GM21723 (cell line): Measurements from ENCODE around the gene MAN2B2.

Experiments used
- ATAC-seq: cut with Tn5 transposase; IDR thresholded peaks from one replicate; pipeline ENCODE4 v1.9.1; 2021; ENCODE audit warnings: mild to moderate bottlenecking, moderate library complexity; ENCODE audit not compliant: unreplicated experiment

Gene MAN2B2

GRCh38 chr4:6574747-6575502, at the start of gene MAN2B2:
TSS of gene MAN2B2 (plus strand) at chr4:6575189. CDS start at chr4:6575211, 22 bp downstream.
- peak; percentile 95 for ATAC-seq

GRCh38 chr4:6525474-6525873, 49.5 kb upstream of the MAN2B2 start:
- ATAC-seq: no peak

GRCh38 chr4:6526156-6526555, 48.8 kb upstream of the MAN2B2 start:
- no peak for ATAC-seq

- no peak for ATAC-seq
Observed at GRCh38 chr4:6526671-6527091, 48.3 kb upstream of the MAN2B2 start.

GRCh38 chr4:6527259-6527658, 47.7 kb upstream of the MAN2B2 start:
- ATAC-seq: no peak

- ATAC-seq: no peak
Observed at GRCh38 chr4:6527683-6528595, 47.0 kb upstream of the MAN2B2 start.

- ATAC-seq: no peak
Observed at GRCh38 chr4:6529021-6529420, 46.0 kb upstream of the MAN2B2 start.

GRCh38 chr4:6530301-6530700, 44.7 kb upstream of the MAN2B2 start:
- ATAC-seq: no peak

GRCh38 chr4:6530964-6531363, 44.0 kb upstream of the MAN2B2 start:
- no peak for ATAC-seq

GRCh38 chr4:6532102-6532501, 42.9 kb upstream of the MAN2B2 start:
- ATAC-seq: no peak

GRCh38 chr4:6532658-6533057, 42.3 kb upstream of the MAN2B2 start:
- ATAC-seq: no peak

- ATAC-seq: no peak
Observed at GRCh38 chr4:6534050-6534449, 40.9 kb upstream of the MAN2B2 start.

- no peak for ATAC-seq
Observed at GRCh38 chr4:6534618-6535328, 40.2 kb upstream of the MAN2B2 start.

- no peak for ATAC-seq
Observed at GRCh38 chr4:6535329-6535692, 39.7 kb upstream of the MAN2B2 start.

GRCh38 chr4:6535706-6536105, 39.3 kb upstream of the MAN2B2 start:
- no peak for ATAC-seq

GRCh38 chr4:6538111-6538510, 36.9 kb upstream of the MAN2B2 start:
- ATAC-seq: no peak

GRCh38 chr4:6538575-6538974, 36.4 kb upstream of the MAN2B2 start:
- ATAC-seq: no peak

GRCh38 chr4:6539009-6539764, 35.8 kb upstream of the MAN2B2 start:
- no peak for ATAC-seq

- no peak for ATAC-seq
Observed at GRCh38 chr4:6540879-6541278, 34.1 kb upstream of the MAN2B2 start.

- ATAC-seq: no peak
Observed at GRCh38 chr4:6541789-6542188, 33.2 kb upstream of the MAN2B2 start.

GRCh38 chr4:6542951-6543350, 32.0 kb upstream of the MAN2B2 start:
- ATAC-seq: no peak
